IMR-90 (cell line): Measurements from ENCODE around the gene ANKIB1.

Experiments used
- BHLHE40 ChIP-seq: fragments of 150-350 bp; IDR thresholded peaks from 2 replicates; pipeline ENCODE4 v1.6.1; 2016; ENCODE audit warnings: mild to moderate bottlenecking, low read depth, low read length
- CEBPB ChIP-seq: IDR thresholded peaks from 2 replicates; pipeline ENCODE4 v1.6.1; 2012; ENCODE audit warnings: low read depth, low read length, improper control_type of control experiment
- CHD1 ChIP-seq: IDR thresholded peaks from 2 replicates; pipeline ENCODE4 v1.6.1; 2012; ENCODE audit warnings: low read depth, low read length, improper control_type of control experiment
- FOS ChIP-seq: fragments of 150-350 bp; IDR thresholded peaks from 2 replicates; pipeline ENCODE4 v1.6.1; 2016; ENCODE audit warnings: low read depth, low read length
- MAZ ChIP-seq: IDR thresholded peaks from 2 replicates; pipeline ENCODE4 v1.6.1; 2012; ENCODE audit warnings: low read depth, mild to moderate bottlenecking, low read length, improper control_type of control experiment, moderate library complexity, borderline replicate concordance
- MXI1 ChIP-seq: IDR thresholded peaks from 2 replicates; pipeline ENCODE4 v1.6.1; 2012; ENCODE audit warnings: low read depth, mild to moderate bottlenecking, low read length, moderate library complexity, borderline replicate concordance
- POLR2A ChIP-seq: IDR thresholded peaks from 2 replicates; pipeline ENCODE4 v1.6.1; 2012; ENCODE audit warnings: mild to moderate bottlenecking, low read depth, low read length
- RAD21 ChIP-seq: IDR thresholded peaks from 2 replicates; pipeline ENCODE4 v1.6.1; 2012; ENCODE audit warnings: low read length, improper control_type of control experiment
- RCOR1 ChIP-seq: IDR thresholded peaks from 2 replicates; pipeline ENCODE4 v1.6.1; 2012; ENCODE audit warnings: mild to moderate bottlenecking, low read length, improper control_type of control experiment; ENCODE audit not compliant: insufficient replicate concordance
- RFX5 ChIP-seq: IDR thresholded peaks from 2 replicates; pipeline ENCODE4 v1.8.0; 2012; ENCODE audit warnings: low read depth, mild to moderate bottlenecking, low read length, moderate library complexity
- SMC3 ChIP-seq: fragments of 150-350 bp; IDR thresholded peaks from 2 replicates; pipeline ENCODE4 v1.6.1; 2016; ENCODE audit warnings: low read depth, mild to moderate bottlenecking, antibody characterized with exemption, low read length, moderate library complexity
- TF ChIP-seq, protein P1 (sequence below): fragments of 150-350 bp; IDR thresholded peaks from 2 replicates; pipeline ENCODE4 v1.6.1; 2017; ENCODE audit warnings: mild to moderate bottlenecking, antibody characterized with exemption, low read length, low read depth
- TF ChIP-seq, protein P2 (sequence below): conservative IDR thresholded peaks from 2 replicates; pipeline ENCODE4 v1.5.1; 2012; ENCODE audit warnings: mild to moderate bottlenecking, low read depth, low read length, improper control_type of control experiment

- TF ChIP-seq, protein P1, sequence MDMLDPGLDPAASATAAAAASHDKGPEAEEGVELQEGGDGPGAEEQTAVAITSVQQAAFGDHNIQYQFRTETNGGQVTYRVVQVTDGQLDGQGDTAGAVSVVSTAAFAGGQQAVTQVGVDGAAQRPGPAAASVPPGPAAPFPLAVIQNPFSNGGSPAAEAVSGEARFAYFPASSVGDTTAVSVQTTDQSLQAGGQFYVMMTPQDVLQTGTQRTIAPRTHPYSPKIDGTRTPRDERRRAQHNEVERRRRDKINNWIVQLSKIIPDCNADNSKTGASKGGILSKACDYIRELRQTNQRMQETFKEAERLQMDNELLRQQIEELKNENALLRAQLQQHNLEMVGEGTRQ, result no peak
- TF ChIP-seq, protein P2, sequence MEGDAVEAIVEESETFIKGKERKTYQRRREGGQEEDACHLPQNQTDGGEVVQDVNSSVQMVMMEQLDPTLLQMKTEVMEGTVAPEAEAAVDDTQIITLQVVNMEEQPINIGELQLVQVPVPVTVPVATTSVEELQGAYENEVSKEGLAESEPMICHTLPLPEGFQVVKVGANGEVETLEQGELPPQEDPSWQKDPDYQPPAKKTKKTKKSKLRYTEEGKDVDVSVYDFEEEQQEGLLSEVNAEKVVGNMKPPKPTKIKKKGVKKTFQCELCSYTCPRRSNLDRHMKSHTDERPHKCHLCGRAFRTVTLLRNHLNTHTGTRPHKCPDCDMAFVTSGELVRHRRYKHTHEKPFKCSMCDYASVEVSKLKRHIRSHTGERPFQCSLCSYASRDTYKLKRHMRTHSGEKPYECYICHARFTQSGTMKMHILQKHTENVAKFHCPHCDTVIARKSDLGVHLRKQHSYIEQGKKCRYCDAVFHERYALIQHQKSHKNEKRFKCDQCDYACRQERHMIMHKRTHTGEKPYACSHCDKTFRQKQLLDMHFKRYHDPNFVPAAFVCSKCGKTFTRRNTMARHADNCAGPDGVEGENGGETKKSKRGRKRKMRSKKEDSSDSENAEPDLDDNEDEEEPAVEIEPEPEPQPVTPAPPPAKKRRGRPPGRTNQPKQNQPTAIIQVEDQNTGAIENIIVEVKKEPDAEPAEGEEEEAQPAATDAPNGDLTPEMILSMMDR, result no peak
- no peak for TF ChIP-seq BHLHE40
- no peak for TF ChIP-seq FOS
- no peak for TF ChIP-seq POLR2A
- TF ChIP-seq RCOR1, result no peak
- no peak for TF ChIP-seq SMC3
- no peak for TF ChIP-seq CEBPB
- TF ChIP-seq CHD1, result no peak
- TF ChIP-seq MXI1, result no peak
- TF ChIP-seq RFX5, result no peak
- TF ChIP-seq RAD21, result no peak
- TF ChIP-seq MAZ, result no peak
Observed at GRCh38 chr7:92330835-92331438, 85.2 kb downstream of the ANKIB1 start.
